Activated CD4-positive, alpha-beta T cell treated with anti-CD3 and anti-CD28 coated beads, Interleukin-2, amount 50 U/mL, for 48 hours (primary cell): ENCODE measurements around the gene ZFP42.
"Not testable (repeated sequence)": the region's sequence is repeated elsewhere in the genome, so short reads cannot be mapped to it uniquely, and the experiment has no call there.

ENCODE experiments used
- DNase-seq, 2 experiments: peaks; one replicate each; pipeline ENCODE4 v3.0.0-alpha.2; 2020

The ZFP42 gene

GRCh38 chr4:188023682-188024081 lies 28.1 kb downstream of the ZFP42 start:
- DNase-seq: no peak

GRCh38 chr4:188025476-188025875 lies 29.9 kb downstream of the ZFP42 start:
- DNase-seq: no peak

- DNase-seq: no peak
These were observed 33.5 kb downstream of the ZFP42 start for GRCh38 chr4:188029114-188029513.

- DNase-seq: no peak
These were observed 34.8 kb downstream of the ZFP42 start for GRCh38 chr4:188030401-188030800.

- no peak for DNase-seq
These were observed 36.2 kb downstream of the ZFP42 start for GRCh38 chr4:188031751-188032150.

- DNase-seq: no peak
These were observed 36.6 kb downstream of the ZFP42 start for GRCh38 chr4:188032170-188032569.

GRCh38 chr4:188032583-188032982 lies 37.0 kb downstream of the ZFP42 start:
- DNase-seq: no peak

- DNase-seq: no peak
These were observed 41.6 kb downstream of the ZFP42 start for GRCh38 chr4:188037003-188037713.

GRCh38 chr4:188041721-188042120 lies 46.1 kb downstream of the ZFP42 start:
- DNase-seq: no peak

GRCh38 chr4:188042191-188042590 lies 46.6 kb downstream of the ZFP42 start:
- no peak for DNase-seq

GRCh38 chr4:188043154-188043553 lies 47.6 kb downstream of the ZFP42 start:
- no peak for DNase-seq

- DNase-seq: not testable (repeated sequence)
These were observed 49.9 kb downstream of the ZFP42 start for GRCh38 chr4:188045461-188045860.

GRCh38 chr4:188046657-188047056 lies 51.1 kb downstream of the ZFP42 start:
- no peak for DNase-seq

GRCh38 chr4:188053302-188053701 lies 57.7 kb downstream of the ZFP42 start:
- DNase-seq: no peak
